ENCODE results near the gene TRPC5OS.

TRPC5OS gene

DNA sequence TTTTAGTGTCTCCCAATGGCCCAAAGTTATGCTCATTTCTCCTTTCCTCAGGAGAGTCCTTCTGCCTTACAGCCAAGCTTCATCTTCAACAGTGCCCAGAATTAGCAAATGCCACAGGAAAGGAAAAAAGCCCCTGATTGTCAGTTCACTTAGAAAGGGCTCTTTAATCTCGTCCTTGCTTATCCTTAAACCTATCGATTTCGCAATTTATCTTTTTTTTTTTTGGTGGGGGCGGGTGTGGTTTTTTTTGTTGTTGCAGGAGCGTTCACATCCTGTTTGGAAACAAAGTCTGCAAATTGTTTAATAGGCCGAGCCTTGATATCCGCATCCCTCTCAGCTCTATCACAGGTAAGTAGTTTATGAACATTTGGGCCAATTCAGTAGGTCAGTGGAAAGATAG, 20.2 kb downstream of the TRPC5OS start:
- DNase-seq (ENCODE audit: low read depth): no peak

DNA sequence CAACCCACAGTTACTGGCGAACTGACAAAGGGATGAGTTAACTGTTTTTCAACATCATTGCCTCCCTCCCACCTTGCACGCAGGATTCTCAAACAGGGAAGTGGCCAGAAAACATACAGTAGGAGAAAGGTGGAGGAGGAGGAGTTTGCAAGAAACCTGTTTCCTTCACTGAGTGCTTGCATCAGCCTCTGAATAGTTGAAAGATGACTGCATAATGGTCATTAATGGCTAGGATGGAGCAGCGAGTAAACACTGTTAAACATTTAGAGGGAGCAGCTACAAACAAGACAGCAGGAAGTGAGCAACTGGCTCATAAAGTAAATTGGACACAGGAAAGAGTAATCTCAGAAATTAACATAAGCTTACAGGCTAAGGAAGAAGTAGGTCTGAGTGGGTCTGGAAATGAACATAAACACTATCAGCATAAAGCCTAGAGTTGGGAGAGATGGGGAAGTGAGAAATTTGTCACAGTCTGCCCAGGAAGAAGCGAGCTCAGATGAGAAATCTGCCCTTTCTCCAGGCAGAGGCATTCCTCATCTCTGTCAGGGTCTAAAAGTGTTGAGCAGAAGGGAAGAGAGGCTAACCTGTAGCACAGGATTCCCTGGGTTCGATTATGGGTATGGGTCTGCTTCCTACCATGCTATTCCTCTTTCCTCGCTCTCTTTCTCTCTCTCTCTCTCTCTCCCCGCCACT, 38.6 kb downstream of the TRPC5OS start:
- DNase-seq (ENCODE audit: low read depth): no peak

DNA sequence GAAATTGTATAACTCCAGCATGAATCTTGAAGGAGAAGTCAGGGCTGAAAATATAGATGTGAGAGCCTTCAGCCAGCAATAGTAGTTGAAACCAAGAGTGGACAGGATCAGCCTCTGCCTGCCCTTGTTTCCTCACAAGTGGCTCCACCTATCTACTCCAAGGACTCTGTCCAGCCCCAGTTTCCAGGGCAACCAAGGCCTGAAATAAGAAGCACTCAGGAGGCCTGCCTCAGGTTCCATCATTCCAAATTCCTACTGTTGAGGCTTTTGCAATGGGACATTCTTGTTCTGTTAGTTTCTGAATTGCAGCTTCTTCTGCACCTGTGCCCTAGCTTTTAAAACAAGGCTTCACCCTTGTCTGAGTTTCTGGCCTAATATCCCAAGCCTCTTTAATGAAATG, 41.6 kb downstream of the TRPC5OS start:
- DNase-seq (ENCODE audit: low read depth): no peak

DNA sequence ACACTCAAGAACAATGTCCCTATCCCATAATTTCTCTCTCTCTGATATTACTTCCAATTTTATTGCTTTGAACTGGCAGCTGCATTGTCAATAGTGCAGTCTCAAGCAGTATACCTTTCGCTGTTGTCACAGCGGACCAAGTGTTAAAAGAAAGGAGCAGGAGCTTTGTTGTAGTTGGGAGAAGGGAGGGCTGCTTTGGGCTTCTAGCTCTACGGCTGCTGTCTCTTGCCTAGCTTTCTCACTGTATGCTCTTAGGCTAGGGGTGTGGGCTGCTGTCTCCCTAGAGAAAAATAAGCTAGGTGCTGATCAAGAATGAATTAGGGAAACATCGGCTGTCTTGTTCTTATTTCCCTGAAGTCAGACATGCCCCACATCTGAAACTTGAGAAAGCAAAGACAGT, 52.5 kb downstream of the TRPC5OS start:
- no peak for DNase-seq (ENCODE audit: low read depth)
